Activated CD8-positive, alpha-beta memory T cell treated with anti-CD3 and anti-CD28 coated beads, Interleukin-2, amount 50 U/mL, for 24 hours (primary cell): ENCODE data around the gene KBTBD6.
"Not testable (repeated sequence)": the region's sequence is repeated elsewhere in the genome, so short reads cannot be mapped to it uniquely, and the experiment has no call there.

ENCODE experiments used
- DNase-seq: peaks from one replicate; pipeline ENCODE4 v3.0.0-alpha.2; 2020; ENCODE audit errors: extremely low read depth

KBTBD6 gene, protein sequence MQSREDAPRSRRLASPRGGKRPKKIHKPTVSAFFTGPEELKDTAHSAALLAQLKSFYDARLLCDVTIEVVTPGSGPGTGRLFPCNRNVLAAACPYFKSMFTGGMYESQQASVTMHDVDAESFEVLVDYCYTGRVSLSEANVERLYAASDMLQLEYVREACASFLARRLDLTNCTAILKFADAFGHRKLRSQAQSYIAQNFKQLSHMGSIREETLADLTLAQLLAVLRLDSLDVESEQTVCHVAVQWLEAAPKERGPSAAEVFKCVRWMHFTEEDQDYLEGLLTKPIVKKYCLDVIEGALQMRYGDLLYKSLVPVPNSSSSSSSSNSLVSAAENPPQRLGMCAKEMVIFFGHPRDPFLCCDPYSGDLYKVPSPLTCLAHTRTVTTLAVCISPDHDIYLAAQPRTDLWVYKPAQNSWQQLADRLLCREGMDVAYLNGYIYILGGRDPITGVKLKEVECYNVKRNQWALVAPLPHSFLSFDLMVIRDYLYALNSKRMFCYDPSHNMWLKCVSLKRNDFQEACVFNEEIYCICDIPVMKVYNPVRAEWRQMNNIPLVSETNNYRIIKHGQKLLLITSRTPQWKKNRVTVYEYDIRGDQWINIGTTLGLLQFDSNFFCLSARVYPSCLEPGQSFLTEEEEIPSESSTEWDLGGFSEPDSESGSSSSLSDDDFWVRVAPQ

DNA sequence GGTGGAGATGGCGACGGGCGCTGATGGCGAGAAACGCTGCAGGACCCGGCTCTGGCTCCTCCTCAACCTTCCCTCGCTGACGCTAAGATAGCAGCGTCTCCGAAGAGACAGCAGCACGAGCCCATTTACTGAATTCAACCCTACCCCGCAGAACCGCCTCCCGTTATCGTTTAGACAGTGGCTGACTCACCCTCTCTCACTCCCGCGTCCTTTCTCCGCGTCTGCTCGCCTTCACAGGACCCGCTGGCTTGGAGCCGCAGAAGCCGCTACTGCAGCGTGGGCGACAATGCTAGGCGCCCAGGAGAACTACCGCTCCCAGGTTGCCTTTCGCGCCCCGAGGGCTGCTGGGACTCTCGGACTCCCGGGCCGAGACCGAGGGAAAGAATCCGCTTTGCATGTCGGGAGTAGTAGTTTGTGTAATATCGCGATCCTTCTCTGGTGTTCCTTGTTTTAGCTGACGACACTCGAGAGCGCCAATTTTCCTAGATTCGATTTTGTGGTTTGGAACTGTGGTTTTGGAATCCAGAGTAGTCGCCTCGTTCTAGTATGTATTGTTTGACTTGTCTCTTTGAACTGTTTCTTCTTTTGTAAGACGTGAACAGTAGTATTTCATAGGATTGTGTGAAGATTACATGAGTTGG is at the start of gene KBTBD6:
Gene KBTBD6 (minus strand): TSS at position 291 of the 641 bp plus-strand sequence. CDS start 291 bp downstream, outside the sequence.
- peak; percentile 89 for DNase-seq

DNA sequence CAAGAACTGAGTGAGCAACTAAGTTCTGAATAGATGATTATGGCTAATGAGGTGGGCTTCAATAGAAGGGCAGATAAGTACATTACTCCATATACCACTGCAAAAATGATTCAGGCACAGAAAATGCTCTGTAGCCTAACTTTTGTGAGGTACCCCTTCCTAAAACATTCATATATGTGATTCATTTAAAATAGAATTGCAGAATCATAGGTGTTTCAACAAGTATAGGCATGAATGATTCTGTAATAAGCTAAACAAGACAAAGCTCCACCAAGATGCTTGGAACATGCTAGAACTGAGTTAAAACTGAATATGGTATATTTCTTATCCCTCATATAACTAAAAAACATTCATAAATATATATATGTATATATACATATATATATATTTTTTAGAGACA is 49.6 kb upstream of the KBTBD6 start:
- DNase-seq = no peak

DNA sequence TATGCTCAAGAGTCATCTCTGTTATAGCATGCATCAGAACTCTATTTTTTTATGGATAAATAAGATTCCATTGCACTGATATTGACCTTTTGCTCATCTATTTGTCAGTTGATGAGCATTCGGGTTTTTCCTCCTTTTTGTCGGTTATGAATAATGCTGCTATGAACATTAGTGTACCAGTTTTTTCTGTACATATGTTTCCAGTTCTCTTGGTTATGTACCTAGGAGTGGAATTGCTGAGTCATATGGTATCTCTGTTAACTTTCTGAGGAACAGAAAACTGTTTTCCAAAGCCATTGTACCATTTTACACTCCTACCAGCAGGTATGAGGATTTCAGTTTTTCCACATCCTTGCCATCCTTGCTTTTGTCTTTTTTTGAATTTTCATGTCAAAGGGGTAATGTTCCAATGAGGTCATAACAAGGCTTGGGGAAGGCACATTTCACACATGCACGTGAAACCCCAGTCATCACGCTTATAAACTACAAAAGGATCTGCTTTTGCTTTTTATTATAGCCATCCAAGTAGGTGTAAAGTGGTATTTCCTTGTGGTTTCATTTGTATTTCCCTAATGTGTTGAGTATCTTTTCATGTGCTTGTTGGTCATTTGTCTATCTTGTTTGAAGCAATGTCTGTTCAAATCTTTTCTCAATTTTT is 47.1 kb upstream of the KBTBD6 start:
- no peak for DNase-seq

DNA sequence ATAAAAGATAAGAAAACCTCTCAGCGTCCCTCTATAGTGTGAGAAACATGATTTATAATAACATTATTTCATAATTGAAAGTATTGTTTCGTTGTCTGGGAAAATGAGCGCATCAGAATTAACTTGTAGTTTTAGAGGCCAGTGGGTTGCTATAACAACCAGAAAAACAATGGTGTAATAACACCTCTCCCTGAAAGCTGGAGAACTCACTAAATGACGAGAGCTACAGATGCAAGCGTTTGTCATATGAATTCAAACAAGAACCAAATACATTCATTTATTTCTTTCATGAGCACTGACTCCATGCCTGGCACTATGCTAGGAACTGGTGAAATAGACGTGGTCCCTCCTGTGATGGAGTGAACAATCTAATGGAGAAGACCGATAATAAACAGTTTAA is 45.4 kb upstream of the KBTBD6 start:
- no peak for DNase-seq

DNA sequence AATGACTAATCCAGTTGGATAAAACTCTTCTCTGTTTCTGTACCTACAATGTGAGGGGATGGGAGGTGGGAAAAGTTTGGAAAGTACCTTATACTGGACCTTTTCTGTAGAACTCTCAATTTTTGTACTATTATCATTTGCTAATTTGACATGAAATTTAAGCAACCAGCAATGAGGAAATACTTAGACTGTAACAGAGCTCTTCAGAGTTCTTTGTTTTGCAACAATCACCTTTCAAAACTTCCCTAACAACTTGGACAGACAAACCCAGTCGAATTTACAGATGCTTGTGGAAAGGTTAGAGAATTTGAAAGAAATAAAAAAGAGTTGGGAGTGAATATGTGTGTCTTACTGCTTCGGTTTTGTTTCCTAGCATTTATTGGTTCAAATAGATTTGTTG is 45.0 kb upstream of the KBTBD6 start:
- DNase-seq = no peak

DNA sequence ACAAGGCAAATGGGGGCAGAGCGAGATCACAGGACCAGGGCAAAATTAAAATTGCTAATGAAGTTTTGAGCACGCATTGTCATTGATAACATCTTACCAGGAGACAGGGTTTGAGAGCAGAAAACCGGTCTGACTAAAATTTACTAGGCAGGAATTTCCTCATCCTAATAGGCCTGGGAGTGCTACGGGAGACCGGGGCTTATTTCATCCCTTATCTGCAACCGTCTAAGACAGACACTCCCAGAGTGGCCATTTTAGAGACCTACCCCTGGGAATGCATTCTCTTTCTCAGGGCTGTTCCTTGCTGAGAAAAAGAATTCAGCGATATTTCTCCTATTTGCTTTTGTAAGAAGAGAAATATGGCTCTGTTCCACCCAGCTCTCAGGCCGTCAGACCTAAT is 43.0 kb upstream of the KBTBD6 start:
- DNase-seq = not testable (repeated sequence)

DNA sequence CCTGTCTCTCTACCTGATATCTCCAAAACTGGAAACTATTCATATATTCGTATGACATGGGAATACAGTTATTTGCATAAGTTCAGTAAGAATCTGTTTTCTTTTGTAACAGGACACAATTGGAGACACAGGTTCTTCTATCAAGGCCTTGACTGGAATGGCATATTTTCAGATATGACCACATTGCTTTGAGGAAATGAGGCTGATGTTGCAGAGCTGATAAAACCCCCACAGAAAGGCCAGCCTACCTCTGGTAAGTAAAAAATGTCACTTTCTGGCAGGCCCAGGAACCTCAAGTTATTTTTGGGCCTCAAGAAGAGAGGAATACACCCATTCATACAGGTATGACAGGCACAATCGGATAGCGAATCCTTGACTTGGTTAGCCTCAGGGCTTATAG is 29.5 kb upstream of the KBTBD6 start:
- no peak for DNase-seq

DNA sequence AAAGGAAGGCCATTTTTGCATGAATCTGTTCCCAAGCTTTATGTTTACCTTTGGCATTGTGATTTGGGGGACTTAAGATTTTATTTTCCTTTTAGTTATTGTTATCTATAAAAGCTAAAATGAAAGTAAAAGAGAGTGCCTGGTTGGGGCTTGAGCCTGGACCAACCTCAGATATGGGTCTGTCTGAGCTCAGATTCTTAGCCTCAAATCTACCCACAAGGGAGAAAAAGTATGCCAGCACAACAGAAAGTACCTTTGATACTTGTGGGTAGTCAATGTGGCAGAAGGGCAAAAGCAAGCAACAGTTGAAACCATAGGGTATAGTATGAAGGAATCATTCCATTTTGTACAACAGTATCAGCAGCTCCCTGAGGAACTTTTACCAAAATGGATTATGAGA is 26.6 kb upstream of the KBTBD6 start:
- DNase-seq = no peak

DNA sequence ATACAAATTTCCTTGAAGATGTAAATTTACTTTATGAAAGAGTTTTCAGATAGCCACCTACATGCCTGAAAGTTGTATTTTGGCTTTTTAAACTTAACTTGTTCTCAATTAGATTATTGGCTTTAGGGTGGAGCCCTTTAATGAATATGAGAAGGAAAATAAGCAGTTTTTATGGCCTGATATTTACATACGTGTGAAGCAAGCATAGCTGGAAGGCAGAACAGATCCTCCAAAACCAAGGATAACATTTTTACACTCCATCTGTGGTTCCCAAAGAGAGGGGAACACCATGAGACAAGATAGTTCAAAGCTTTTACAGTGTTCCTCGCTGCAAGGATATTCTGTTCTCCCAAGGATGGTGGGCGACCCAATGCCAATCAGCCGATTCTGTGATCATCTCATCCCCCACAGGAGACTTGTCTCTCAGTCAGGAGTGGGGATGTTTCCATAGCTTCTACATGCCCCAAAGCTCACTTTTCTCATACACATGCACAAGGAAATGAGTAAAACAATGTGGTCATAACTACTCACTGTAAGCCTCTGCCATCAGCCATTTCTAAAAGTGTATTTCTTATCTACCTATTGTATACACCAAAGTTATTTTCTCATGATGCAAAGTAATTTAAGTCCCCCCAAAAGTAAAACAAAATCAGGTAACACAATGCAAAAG is 24.6 kb upstream of the KBTBD6 start:
- no peak for DNase-seq

DNA sequence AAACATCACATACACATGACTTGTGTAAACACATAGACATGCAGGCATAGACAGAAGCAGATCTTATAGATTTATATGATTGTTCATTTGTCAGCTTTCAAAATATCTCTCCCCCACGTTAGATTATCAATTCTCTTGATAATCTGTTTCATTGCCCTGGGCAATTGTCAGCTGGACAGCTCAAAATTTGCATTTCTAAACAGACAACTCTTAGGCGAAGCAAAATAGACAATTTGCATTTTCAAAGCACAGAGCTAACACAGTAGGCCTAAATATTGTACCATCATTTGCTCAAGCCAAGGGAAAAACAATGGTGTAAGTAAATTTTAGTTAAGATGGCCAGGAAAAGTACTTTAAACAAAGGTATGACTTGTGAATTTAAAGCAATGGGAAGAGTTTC is 24.0 kb upstream of the KBTBD6 start:
- DNase-seq = no peak

DNA sequence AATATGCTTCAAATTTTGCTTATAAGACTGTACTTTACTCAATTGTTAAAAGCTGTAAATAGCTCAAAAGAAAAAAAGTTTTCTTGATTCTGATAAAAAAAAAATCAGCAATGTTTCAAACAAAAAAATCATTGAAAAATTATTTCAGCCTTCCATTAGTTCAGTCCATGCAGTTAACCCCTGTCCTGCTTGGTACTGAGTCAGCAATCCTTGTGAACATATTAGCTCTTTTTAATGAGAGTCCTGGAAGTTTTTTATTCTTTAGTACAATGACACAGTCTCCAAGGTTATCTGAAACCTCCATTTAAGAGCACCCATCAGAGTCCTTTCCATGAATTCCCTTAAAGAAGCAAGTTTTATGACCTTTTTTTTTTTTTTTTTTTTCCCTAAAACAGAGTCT is 21.4 kb upstream of the KBTBD6 start:
- DNase-seq = no peak

DNA sequence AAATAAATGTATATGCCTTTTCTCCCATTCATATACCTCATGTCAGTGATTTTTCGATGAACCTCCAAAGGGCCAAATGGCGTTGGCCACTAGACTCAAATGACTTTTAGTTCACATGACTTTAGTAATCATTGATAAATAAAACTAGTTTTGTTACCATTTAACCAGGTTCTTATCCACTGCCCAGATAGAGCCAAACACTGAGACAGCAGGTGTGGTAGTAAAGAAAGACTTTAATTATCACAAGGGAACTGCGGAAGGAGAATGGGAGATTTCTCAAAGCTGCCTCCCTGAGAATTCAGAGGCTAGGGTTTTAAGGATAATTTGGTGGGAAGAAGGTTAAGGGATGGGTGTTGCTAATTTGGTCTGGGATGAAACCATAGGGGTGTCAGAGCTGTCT is 19.4 kb upstream of the KBTBD6 start:
- no peak for DNase-seq

DNA sequence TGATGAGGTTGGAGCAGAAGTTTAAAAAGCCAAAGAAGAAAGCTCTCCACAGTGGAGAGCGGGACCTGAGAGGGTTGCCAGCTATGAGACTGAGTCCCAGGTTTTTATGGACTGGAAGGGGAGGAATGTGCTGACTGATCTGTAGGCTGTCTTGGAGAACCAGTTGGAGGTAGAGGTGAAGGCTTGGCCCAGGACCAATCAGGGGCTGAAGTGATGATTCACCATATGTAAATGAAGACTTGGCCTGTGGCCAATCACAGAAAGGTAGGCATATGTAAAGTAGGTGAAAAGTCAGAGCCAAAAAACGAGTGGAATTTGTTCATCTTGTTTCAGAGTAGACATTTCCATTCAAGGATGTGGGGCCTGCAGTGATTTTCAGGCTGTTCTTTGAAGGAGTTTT is 17.5 kb upstream of the KBTBD6 start:
- DNase-seq = no peak

DNA sequence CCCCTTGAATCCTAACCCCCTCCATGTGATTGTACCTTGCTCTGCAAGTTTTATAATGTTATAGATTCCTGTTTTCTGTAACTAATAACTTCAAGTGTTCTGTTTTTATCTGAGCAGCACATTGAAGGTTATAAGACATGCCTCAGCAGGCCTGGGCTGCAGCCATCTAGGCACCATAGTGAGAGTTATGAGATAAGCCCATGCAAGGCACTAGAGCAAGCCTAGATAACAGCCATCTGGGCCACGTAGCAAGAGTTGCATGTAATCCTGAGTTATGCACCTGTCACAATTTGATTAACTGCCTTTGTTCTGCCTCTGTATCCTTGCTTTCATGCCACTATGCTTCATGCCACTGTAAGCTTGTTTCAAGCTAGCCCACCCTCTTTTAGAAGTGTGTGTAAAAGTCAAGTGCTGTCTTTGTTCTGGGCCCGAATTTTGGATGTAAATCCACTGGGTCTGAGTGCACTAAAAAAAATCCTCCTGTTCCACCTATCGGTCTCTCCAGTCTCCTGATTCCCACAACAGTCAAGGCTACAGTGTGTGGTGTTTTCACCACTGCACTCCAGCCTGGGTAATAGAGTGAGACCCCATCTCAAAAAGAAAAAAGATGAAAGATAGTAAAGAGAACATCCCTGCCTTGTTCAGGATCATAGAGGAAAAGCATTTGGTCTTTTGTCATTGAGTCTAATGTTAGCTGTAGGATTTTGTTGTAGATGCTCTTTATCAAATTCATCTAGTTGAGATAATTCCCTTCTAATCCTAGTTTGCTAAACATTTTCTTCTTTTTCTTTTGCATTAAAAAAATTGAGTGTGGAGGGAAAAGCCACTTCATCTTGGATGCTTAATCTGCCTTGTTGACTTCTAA is 16.0 kb upstream of the KBTBD6 start:
- DNase-seq = no peak

DNA sequence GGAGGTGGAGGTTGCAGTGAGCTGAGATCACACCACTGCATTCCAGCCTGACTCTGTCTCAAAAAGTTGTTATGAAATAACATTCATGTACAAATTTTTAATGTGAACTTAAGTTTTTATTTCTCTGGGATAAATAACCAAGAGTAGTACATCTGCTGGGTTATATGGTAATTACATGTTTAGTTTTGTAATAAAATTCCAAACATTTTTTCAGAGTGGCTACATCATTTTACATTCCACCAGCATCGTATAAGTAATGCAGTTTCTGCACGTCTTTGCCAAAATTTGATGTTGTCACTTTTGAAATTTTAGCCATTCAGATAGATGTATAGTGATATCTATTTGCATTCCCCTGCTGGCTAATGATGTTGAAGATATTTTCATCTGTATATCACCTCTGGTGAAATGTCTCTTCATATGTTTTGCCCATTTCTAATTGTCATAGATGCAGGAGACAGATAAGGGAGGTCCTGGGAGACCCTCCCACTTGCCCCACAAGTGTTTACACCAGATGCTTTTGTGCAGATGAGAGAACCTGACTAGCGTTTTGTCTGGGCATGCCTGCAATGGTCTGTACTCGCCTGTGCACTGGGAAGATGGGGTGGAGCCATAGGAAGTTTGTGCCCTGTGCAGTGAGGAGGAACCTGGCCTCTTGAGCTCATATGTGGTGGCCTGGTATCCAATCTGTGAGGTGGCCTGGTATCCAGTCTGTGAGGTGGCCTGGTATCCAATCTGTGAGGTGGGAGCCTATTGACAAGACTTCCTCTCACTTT is 12.7 kb upstream of the KBTBD6 start:
- no peak for DNase-seq

DNA sequence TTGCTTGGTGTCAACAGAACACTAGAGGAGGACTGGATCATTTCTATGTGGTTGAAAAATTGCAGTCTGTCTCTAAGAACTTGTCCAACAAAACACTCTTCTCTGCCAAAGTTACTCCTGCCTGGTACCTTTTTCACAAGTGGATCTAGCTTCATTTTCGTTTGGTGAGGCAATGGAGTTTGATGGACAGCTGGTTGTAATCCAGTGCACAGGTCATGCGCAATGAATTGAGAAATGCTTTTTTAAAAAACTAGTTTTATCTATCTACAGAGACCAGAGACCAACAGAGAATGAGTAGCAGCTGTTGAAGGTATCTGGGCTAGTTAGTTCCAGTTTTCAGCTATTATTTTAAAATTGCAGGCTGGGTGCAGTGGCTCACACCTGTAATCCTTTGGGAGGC is 12.0 kb upstream of the KBTBD6 start:
- DNase-seq = no peak

DNA sequence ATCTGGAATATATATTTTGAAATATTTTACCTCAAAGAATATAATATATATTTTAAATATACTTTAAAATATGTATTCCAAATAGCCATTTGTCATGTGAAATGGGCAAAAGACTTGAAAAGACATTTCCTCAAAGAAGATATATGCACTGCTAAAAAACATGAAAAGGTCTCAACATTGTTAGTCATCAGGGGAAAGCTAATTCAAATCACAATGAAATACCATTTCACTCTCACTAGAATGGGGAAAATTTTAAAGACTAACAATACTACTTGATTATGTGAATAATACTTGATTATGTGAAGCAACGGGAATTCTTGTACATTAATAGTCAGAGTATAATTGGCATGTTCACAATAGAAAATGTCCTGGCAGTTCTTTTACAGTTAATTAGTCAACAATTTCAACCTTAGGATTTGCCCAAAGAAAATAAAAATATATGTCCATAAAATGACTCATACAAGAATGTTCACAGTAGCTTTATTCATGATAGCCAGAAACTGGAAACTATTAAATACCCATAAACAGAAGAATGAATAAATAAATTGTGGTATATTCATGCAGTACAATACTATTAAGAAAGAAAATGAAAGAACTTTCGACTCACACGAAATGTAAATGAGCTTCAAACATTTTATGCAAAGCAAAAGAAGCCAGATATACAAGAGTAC is 6.8 kb upstream of the KBTBD6 start:
- DNase-seq = no peak

DNA sequence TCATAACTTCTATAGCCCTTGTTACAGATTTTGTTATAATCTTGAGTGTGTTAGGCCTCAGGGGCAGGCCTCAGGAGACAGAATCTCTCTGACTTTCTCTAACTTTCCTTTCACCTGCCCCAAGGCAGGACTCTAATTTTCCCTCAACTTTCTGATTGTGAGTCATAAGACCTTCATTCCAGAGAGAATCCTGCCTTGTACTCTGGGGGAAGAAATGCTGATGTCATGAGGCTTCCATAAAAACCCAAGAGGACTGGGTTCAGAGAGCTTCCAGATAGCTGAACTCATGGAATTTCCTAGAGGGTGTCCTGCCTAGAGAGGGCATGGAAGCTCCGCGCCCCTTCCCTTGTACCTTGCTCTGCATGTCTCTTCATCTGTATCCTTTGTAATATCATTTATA is 5.3 kb upstream of the KBTBD6 start:
- DNase-seq = no peak

DNA sequence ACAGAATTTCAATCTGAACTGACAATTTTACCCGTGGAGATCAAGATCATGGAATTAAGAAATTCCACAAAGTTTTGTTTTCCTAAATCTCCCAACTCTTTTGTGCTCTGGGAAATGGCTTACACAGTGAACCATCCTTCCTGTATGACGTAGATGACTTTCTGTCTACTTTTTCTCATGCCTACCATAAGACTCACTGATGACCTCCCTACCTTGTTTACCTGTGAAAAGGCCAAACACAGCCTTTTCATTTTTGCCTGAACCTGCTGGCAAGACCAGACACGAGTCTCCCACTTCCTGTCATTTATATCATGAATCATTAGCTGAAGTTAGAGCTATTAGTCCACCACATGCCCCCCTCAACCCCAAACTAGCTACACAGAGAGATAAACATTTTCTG is 4.6 kb upstream of the KBTBD6 start:
- DNase-seq = no peak
